ENCODE data around the gene EDN2. TPM values are rescaled to one million over a fixed set of nuclear protein-coding genes. Genes with fewer than 3 reads are reported as not detected.

Gene EDN2
- total RNA-seq, 4 donors from 2014 or later: 2.3 to 10.2 (median 8.3) TPM

DNA sequence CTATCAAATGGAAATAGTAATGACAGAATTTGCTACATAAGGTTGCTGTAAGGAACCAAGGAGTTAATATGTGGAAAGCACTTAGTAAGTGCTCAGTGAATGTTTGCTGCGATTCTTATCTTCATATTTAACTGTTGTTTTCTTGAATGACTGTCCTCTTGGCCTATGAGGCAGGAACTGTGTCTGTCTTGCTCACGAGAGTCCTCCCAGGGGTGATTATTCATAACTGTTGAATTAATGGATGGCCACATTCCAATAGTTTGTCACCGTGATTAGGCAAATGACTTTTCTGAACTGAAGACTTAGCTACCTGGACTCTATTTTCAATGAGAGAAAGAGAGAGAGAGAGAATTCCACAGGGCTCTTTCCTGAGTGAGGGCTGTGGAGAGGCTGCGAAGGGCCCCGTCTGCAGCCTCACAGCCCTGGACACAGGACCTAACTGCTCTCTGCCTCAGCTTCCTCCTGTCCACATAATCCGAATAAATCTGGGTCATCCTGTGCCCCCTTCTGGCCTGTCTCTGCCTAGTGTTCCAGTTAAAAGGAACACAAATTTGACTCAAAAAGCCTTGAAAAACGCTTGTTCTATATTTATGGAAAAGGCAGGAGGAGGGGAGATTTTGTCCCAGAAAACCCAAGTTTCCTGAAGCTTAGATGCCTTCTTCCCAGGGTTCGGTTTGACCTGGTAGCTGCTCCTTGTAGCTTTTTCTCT is 8.5 kb downstream of the EDN2 start:
- TF ChIP-seq POLR2AphosphoS5 (IDR thresholded peaks at IDR 0.05): no peak
- no peak for TF ChIP-seq EP300 (IDR thresholded peaks at IDR 0.05)
- TF ChIP-seq POLR2A (IDR thresholded peaks at IDR 0.05): no peak
- TF ChIP-seq, protein P1, sequence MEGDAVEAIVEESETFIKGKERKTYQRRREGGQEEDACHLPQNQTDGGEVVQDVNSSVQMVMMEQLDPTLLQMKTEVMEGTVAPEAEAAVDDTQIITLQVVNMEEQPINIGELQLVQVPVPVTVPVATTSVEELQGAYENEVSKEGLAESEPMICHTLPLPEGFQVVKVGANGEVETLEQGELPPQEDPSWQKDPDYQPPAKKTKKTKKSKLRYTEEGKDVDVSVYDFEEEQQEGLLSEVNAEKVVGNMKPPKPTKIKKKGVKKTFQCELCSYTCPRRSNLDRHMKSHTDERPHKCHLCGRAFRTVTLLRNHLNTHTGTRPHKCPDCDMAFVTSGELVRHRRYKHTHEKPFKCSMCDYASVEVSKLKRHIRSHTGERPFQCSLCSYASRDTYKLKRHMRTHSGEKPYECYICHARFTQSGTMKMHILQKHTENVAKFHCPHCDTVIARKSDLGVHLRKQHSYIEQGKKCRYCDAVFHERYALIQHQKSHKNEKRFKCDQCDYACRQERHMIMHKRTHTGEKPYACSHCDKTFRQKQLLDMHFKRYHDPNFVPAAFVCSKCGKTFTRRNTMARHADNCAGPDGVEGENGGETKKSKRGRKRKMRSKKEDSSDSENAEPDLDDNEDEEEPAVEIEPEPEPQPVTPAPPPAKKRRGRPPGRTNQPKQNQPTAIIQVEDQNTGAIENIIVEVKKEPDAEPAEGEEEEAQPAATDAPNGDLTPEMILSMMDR (IDR thresholded peaks at IDR 0.05): no peak
- H3K4me1 ChIP-seq: peaks cover 50% of the 10 kb centered on the region
- DNase-seq (ENCODE audit: low spot score in 2 of 2): no peak
- 33% methylated on average over 8 of the region's 8 CpGs for WGBS
- no peaks in the 10 kb centered on the region for H3K9me3 ChIP-seq
- H3K27me3 ChIP-seq: no peaks in the 10 kb centered on the region
- peak overlapping the region; percentile 72 for H3K27ac ChIP-seq
- no peak overlapping the region for H3K4me3 ChIP-seq
- H3K36me3 ChIP-seq: no peaks in the 10 kb centered on the region

DNA sequence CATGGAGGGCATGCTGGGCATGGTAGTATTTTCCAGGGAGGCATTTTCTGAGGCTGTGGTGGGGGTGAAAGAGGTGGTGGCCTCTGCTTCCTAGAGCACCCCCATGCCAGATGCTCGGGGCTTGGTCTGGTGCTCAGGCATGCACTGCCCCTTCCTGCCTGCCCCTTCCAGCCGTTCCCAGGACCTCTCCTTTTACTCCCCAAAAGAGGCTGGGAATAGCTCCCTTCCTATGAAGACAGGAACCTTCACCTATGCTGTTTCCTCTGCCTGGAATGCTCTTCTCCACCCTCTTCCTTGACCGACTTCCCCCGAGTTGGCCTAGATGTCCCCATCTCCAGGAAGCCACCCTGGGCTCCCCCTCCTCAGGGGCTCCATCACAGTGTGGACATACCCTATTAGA is 9.1 kb downstream of the EDN2 start:
- no peak overlapping the region for H3K4me3 ChIP-seq
- no peaks in the 10 kb centered on the region for H3K27me3 ChIP-seq
- H3K9me3 ChIP-seq: no peaks in the 10 kb centered on the region
- peaks cover 50% of the 10 kb centered on the region for H3K4me1 ChIP-seq
- H3K27ac ChIP-seq: peak overlapping the region; percentile 72
- no peaks in the 10 kb centered on the region for H3K36me3 ChIP-seq
- no peak for DNase-seq (ENCODE audit: low spot score in 2 of 2)
- TF ChIP-seq, protein P1 (IDR thresholded peaks at IDR 0.05): no peak
- TF ChIP-seq POLR2AphosphoS5 (IDR thresholded peaks at IDR 0.05) (no peak), POLR2A (IDR thresholded peaks at IDR 0.05) (no peak), EP300 (IDR thresholded peaks at IDR 0.05) (no peak)
- 54% methylated on average over 4 of the region's 4 CpGs for WGBS

DNA sequence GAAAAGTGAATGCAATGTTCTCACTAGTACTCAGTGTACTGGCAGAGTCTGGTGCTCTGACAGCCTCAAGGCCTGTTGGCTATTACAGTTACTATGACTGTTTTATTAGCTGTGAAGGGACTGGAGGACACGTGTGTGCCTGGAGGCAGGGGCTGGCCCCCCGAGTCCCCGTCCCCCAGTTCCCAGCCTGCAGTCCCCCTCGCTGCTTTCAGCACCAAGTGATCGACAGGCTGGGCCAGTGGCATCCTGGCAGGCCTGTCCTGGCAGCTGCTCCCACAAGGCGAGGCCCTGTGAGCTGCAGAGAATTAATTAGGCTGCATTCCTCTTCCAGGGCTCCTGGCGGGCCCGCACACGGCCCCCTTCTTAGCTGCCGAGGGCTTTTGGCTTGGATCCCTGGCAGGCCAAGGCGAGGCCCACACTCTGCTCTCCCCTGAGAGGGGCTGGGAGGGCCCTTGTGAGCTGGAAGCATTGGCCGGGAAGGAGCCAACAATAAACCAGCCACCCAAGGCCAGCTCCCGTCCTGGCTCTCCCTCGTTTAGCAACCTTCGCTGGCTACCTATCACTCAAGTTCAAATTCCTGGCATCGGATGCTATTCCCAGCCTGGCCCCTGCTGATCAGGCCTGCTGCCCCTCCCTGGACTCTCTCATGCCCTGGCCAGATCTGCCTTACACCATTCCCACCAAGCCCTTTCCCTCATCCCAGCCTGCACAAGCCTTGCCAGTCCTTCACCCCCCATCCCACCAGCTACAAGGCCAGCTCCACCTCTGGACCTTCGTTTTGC is 9.8 kb downstream of the EDN2 start:
- Histone ChIP-seq H3K27me3 (no peaks in the 10 kb centered on the region), H3K4me3 (no peak overlapping the region), H3K4me1 (peaks cover 50% of the 10 kb centered on the region), H3K9me3 (no peaks in the 10 kb centered on the region), H3K36me3 (no peaks in the 10 kb centered on the region), H3K27ac (peak overlapping the region; percentile 72)
- TF ChIP-seq EP300 (IDR thresholded peaks at IDR 0.05) (no peak), POLR2AphosphoS5 (IDR thresholded peaks at IDR 0.05) (peak in 1 of 3 donors; percentile 50)
- DNase-seq (ENCODE audit: low spot score in 2 of 2): peak in 1 of 2 donors; percentile 63
- WGBS: 26% methylated on average over 7 of the region's 17 CpGs

DNA sequence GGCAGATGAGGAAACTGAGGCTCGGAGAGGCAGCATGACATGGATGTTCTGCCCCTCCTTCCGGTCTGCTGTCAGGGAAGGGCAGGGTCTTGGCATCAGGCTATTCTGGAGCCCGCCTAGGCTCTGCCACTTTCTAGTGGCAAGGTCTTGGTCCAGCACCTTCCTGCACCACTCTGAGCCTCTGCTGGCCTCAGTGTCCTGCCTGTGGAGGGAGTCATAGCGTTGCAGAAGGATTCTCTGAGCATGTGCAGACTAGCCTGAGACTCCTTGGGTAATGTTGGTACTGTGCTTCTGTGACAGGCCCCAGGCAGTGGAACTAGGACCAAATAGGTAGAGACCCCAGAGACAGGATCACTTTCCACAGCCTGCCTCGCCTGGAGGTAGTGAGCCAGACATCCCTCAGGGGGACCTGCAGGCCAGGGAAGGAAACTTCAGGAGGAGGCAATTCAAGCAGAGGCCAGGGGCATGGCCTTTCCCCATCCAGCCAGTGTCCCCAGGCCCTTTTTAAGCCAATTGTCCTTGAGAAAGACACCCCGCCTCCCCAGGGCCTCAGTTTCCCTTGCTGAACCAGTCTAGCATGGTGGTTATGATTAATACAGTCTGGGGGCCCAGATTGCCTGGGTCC is 10.6 kb downstream of the EDN2 start:
- H3K27ac ChIP-seq: peak overlapping the region; percentile 72
- no peak for TF ChIP-seq POLR2A (IDR thresholded peaks at IDR 0.05)
- H3K36me3 ChIP-seq: no peaks in the 10 kb centered on the region
- H3K4me1 ChIP-seq: peaks cover 42% of the 10 kb centered on the region
- DNase-seq (ENCODE audit: low spot score in 2 of 2): no peak
- H3K27me3 ChIP-seq: no peaks in the 10 kb centered on the region
- WGBS: 72% methylated on average over 4 of the region's 6 CpGs
- H3K4me3 ChIP-seq: no peak overlapping the region
- H3K9me3 ChIP-seq: no peaks in the 10 kb centered on the region

DNA sequence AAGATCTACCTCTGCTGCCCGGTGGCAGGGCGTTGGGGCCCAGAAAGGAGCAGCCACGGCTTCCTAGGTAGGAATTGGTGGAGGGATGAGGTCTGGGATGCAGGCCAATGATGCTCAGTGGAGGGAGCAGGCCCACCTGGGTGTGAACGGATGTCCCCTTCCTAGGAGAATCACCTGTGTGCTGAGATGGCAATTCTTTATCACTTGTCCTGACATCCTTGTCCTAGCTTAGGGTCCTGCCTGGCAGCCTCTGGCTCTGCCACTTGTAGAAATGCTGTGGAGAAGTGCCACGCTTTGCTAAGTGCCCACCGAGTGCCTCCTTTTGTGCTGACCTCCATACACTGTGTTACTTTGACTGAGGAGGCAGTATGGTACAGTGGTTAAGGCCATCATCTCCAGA is 12.8 kb downstream of the EDN2 start:
- no peak overlapping the region for H3K4me3 ChIP-seq
- H3K4me1 ChIP-seq: peaks cover 46% of the 10 kb centered on the region
- no peaks in the 10 kb centered on the region for H3K36me3 ChIP-seq
- H3K27me3 ChIP-seq: no peaks in the 10 kb centered on the region
- no peak overlapping the region for H3K27ac ChIP-seq
- no peak for DNase-seq (ENCODE audit: low spot score in 2 of 2)
- WGBS: 95% methylated on average over 6 of the region's 6 CpGs
- H3K9me3 ChIP-seq: no peaks in the 10 kb centered on the region
- TF ChIP-seq, protein P1 (IDR thresholded peaks at IDR 0.05): no peak
- TF ChIP-seq POLR2A (IDR thresholded peaks at IDR 0.05) (no peak), POLR2AphosphoS5 (IDR thresholded peaks at IDR 0.05) (no peak), EP300 (IDR thresholded peaks at IDR 0.05) (no peak)

DNA sequence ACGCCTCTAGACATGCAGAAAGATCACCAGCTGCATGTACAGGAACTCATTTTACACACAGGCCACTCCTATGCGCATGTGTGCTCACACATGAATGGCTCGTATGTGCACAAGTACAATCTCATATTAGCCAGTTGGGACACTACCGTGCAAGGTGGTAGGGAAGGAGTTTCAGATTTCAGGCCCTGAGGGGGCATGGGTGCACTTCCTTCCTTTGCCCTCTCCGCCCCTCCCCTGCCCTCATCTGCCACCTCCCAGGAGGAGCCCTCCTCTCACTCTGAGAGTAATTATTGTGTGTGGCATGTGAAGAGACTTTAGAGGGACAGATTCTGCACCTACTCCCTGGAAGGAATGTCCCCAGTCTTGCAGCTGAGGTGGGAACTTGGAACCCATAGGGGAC is 14.8 kb downstream of the EDN2 start:
- Histone ChIP-seq H3K27ac (no peak overlapping the region), H3K4me3 (no peak overlapping the region), H3K36me3 (no peaks in the 10 kb centered on the region), H3K9me3 (no peaks in the 10 kb centered on the region), H3K27me3 (no peaks in the 10 kb centered on the region), H3K4me1 (peaks cover 38% of the 10 kb centered on the region)
- DNase-seq (ENCODE audit: low spot score in 2 of 2): no peak
- TF ChIP-seq, protein P1 (IDR thresholded peaks at IDR 0.05): no peak
- TF ChIP-seq POLR2AphosphoS5 (IDR thresholded peaks at IDR 0.05) (no peak), EP300 (IDR thresholded peaks at IDR 0.05) (no peak), POLR2A (IDR thresholded peaks at IDR 0.05) (no peak)
- 66% methylated on average over 5 of the region's 5 CpGs for WGBS

All from suprapubic skin (tissue), 4 donors.